MM.1S (cell line): ENCODE measurements around the gene HOXC6.

Experiments used
- DNase-seq: peaks from one replicate; pipeline ENCODE4 v3.0.0-alpha.2; 2015
- H2AFZ ChIP-seq: fragments of 300-600 bp; sonication (generic); 2 replicates; pipeline ENCODE4 v1.6.0; 2016; ENCODE audit warnings: antibody characterized with exemption, low read length
- H3F3A ChIP-seq: fragments of 300-600 bp; sonication (generic); 2 replicates; pipeline ENCODE4 v1.6.1; 2016; ENCODE audit warnings: mild to moderate bottlenecking, antibody characterized with exemption, low read length, moderate library complexity, mixed read lengths; ENCODE audit not compliant: insufficient read depth
- H3K27ac ChIP-seq: fragments of 300-600 bp; sonication (generic); 2 replicates; pipeline ENCODE4 v1.5.1; 2016; ENCODE audit warnings: mild to moderate bottlenecking, low read length
- H3K27me3 ChIP-seq: fragments of 300-600 bp; sonication (generic); replicated peaks from 2 replicates; pipeline ENCODE4 v1.6.0; 2016; ENCODE audit warnings: low read length; ENCODE audit not compliant: insufficient read depth
- H3K36me3 ChIP-seq: fragments of 300-600 bp; sonication (generic); replicated peaks from 2 replicates; pipeline ENCODE4 v1.6.1; 2016; ENCODE audit warnings: mild to moderate bottlenecking, low read length, mixed read lengths; ENCODE audit not compliant: insufficient read depth
- H3K4me1 ChIP-seq: fragments of 300-600 bp; sonication (generic); 2 replicates; pipeline ENCODE4 v1.6.1; 2016; ENCODE audit warnings: low read length, mixed read lengths
- H3K4me2 ChIP-seq: fragments of 300-600 bp; sonication (generic); 2 replicates; pipeline ENCODE4 v1.6.0; 2016; ENCODE audit warnings: low read depth, low read length
- H3K4me3 ChIP-seq: fragments of 300-600 bp; sonication (generic); 2 replicates; pipeline ENCODE4 v1.5.1; 2016; ENCODE audit warnings: low read length, mixed read lengths
- H3K79me2 ChIP-seq: fragments of 300-600 bp; sonication (generic); 2 replicates; pipeline ENCODE4 v1.6.1; 2016; ENCODE audit warnings: mixed run types, low read length, mixed read lengths
- H3K9ac ChIP-seq: fragments of 300-600 bp; sonication (generic); 2 replicates; pipeline ENCODE4 v1.6.1; 2016; ENCODE audit warnings: low read length, mixed read lengths
- H3K9me2 ChIP-seq: fragments of 300-600 bp; sonication (generic); replicated peaks from 2 replicates; pipeline ENCODE4 v1.6.1; 2016; ENCODE audit warnings: mild to moderate bottlenecking, low read length, mixed read lengths; ENCODE audit not compliant: insufficient read depth
- H3K9me3 ChIP-seq: fragments of 300-600 bp; sonication (generic); replicated peaks from 2 replicates; pipeline ENCODE4 v1.6.1; 2016; ENCODE audit warnings: mild to moderate bottlenecking, low read length, mixed read lengths; ENCODE audit not compliant: insufficient read depth
- H4K20me1 ChIP-seq: fragments of 300-600 bp; sonication (generic); 2 replicates; pipeline ENCODE4 v1.6.1; 2016; ENCODE audit warnings: mild to moderate bottlenecking, low read length, moderate library complexity, mixed read lengths; ENCODE audit not compliant: insufficient read depth
- EZH2 ChIP-seq: fragments of 300-600 bp; sonication (generic); optimal IDR thresholded peaks from 2 replicates; pipeline ENCODE3; 2017; ENCODE audit warnings: low read depth, mild to moderate bottlenecking, antibody characterized with exemption, low read length, mixed read lengths
- EZH2phosphoT487 ChIP-seq: fragments of 300-600 bp; sonication (generic); IDR thresholded peaks from 2 replicates; pipeline ENCODE4 v1.6.1; 2018; ENCODE audit warnings: antibody characterized with exemption, low read length
- TF ChIP-seq, protein P1 (sequence below): fragments of 300-600 bp; sonication (generic); IDR thresholded peaks from 2 replicates; pipeline ENCODE4 v1.5.1; 2016; ENCODE audit warnings: antibody characterized with exemption, low read length, mixed read lengths

HOXC6 gene

DNA sequence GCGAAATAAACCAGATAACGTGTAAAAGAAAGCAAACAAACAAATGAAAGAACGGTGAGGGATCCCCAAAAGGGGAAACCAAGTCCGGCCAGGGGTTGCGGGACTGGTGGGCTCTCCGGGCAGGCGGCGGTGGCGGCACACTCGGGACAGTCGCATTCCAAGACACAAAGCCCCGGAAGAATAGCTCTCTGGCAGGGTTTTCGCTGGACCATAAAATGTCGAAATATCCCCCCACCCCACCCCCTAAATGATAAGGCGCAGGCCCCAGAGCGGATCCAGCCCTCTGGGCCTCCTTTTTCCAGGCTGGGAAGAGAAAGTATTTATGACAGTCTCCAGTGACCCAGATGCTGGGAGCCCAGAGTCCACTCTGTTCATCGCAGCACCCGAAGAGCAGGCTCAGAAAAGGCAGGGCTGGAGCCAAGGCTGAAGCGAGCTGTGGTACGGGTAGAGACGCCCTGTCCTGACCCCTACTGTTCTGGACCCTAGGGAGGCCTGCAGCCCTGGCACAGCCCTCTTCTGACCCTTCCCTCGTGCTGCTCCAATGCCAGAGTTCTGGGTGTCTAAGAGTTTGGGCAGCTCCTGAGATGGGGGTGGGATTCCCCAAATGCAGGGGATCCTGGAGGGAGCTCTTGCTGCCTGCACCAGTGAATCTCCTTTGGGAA, 21.6 kb upstream of the HOXC6 start:
- Histone ChIP-seq H3K27me3 (peaks cover 93% of the 10 kb centered on the region), H3K4me2 (peak overlapping the region; percentile 96), H3K9ac (peak overlapping the region; percentile 30; the same call in 1 of the 2 replicates), H4K20me1 (no peaks in the 10 kb centered on the region), H3K36me3 (no peaks in the 10 kb centered on the region), H3K4me1 (0 out of 2 replicates have a peak, but pooled peaks cover 5% of the 10 kb centered on the region), H3K9me3 (no peaks in the 10 kb centered on the region), H3K4me3 (peak overlapping the region; percentile 61), H3K79me2 (no peaks in the 10 kb centered on the region), H3F3A (no peaks in the 10 kb centered on the region), H3K9me2 (no peaks in the 10 kb centered on the region), H3K27ac (no peak overlapping the region), H2AFZ (peak overlapping the region; percentile 35; the same call in 1 of the 2 replicates)
- TF ChIP-seq EZH2 (no peak), EZH2phosphoT487 (no peak)
- TF ChIP-seq, protein P1, sequence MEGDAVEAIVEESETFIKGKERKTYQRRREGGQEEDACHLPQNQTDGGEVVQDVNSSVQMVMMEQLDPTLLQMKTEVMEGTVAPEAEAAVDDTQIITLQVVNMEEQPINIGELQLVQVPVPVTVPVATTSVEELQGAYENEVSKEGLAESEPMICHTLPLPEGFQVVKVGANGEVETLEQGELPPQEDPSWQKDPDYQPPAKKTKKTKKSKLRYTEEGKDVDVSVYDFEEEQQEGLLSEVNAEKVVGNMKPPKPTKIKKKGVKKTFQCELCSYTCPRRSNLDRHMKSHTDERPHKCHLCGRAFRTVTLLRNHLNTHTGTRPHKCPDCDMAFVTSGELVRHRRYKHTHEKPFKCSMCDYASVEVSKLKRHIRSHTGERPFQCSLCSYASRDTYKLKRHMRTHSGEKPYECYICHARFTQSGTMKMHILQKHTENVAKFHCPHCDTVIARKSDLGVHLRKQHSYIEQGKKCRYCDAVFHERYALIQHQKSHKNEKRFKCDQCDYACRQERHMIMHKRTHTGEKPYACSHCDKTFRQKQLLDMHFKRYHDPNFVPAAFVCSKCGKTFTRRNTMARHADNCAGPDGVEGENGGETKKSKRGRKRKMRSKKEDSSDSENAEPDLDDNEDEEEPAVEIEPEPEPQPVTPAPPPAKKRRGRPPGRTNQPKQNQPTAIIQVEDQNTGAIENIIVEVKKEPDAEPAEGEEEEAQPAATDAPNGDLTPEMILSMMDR, result no peak
- DNase-seq, result no peak

DNA sequence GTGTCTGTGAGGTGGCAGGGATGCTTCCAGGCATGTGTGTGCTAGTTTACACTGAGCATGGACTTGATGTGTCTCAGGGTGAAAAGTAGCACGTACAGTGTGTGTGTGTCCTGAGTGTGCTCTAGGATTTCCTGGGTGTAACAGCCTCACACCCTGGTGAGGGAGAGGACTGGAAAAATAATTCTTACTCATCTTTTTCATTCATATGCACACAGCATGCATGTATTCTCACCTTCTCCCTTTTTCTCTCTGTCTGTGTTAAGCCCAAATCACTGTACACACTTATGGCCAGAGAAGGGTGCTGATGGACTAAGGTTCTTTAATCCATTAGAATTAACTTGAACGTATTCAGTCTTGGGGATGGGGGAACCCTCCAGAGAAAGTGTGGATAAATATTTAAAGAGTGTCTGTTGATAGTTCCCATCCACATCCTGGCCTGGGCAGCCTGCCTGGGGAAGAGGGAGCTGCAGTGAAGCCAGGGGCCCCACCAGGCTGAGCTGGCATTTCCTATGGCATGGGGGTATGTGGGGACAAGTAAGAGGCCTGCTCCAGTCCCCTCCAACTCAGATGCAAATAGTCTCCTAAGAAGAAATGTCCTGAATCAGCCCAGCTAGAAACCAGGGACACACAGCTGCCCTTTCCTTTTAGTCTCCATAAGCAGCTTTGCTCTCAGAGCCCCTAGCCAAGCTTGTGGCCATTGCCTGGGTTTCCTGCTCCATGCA, 20.5 kb upstream of the HOXC6 start:
- peaks cover 93% of the 10 kb centered on the region for H3K27me3 ChIP-seq

DNA sequence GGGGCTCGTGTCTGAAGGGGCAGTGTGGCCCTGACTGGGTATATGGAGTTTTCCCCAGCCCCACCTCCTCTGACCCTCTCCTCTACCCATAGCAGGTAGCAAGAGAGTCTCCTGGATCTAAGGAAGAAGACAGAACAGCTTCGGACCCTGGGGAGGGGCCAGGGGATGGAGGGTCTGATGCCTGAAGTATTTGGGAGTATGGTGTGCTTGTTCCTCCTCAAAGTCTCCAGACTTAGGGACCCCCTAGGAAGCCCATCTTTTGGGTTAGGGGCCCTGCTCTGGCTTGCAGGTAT, 20.0 kb upstream of the HOXC6 start:
- Histone ChIP-seq H3K4me3 (no peak overlapping the region), H3K9me2 (no peaks in the 10 kb centered on the region), H3K36me3 (no peaks in the 10 kb centered on the region), H3K4me2 (no peak overlapping the region), H3K27me3 (peaks cover 93% of the 10 kb centered on the region), H3K4me1 (0 out of 2 replicates have a peak, but pooled peaks cover 5% of the 10 kb centered on the region), H3F3A (no peaks in the 10 kb centered on the region), H4K20me1 (no peaks in the 10 kb centered on the region), H3K27ac (no peak overlapping the region), H3K79me2 (no peaks in the 10 kb centered on the region), H3K9me3 (no peaks in the 10 kb centered on the region), H2AFZ (no peak overlapping the region), H3K9ac (no peak overlapping the region)
- peak; percentile 30 for TF ChIP-seq EZH2
- TF ChIP-seq, protein P1, result no peak
- no peak for DNase-seq

More for the DNA sequence above, 20.5 kb upstream of the HOXC6 start:
- H3K4me3 ChIP-seq, result no peak overlapping the region
- H3K4me1 ChIP-seq, result 0 out of 2 replicates have a peak, but pooled peaks cover 5% of the 10 kb centered on the region
- H2AFZ ChIP-seq, result no peak overlapping the region
- H3K9me3 ChIP-seq, result no peaks in the 10 kb centered on the region
- H3K9ac ChIP-seq, result no peak overlapping the region
- DNase-seq, result no peak
- no peak overlapping the region for H3K4me2 ChIP-seq
- no peaks in the 10 kb centered on the region for H3K9me2 ChIP-seq
- TF ChIP-seq EZH2phosphoT487 (no peak), EZH2 (no peak)
- TF ChIP-seq, protein P1, result no peak
- H3F3A ChIP-seq, result no peaks in the 10 kb centered on the region
- no peaks in the 10 kb centered on the region for H4K20me1 ChIP-seq
- H3K79me2 ChIP-seq, result no peaks in the 10 kb centered on the region
- no peak overlapping the region for H3K27ac ChIP-seq
- H3K36me3 ChIP-seq, result no peaks in the 10 kb centered on the region
